ENCODE measurements around the gene HSP90B1. TPM values are rescaled to one million over a fixed set of nuclear protein-coding genes. Genes with fewer than 3 reads are reported as not detected.

The HSP90B1 gene
- total and polyA plus RNA-seq, 4 experiments from 2014 or later: 199 to 534 (median 384) TPM

- Mint-ChIP-seq H3K4me3 (peak overlapping the region in 6 of 8 donors; percentile 17 to 73 (median 60)), H3K27ac (peak overlapping the region in 6 of 7 donors; percentile 56 to 92 (median 80)), H3K36me3 (peaks cover 0 to 12% of the 10 kb centered on the region in 2 donors), H3K27me3 (peaks cover 0 to under 1% of the 10 kb centered on the region in 2 donors), H3K4me1 (peaks cover 22 to 44% (median 30%) of the 10 kb centered on the region in 4 donors), H3K9me3 (peaks cover 0 to 3% (median 0%) of the 10 kb centered on the region in 8 donors)
- H3K36me3 ChIP-seq (ENCODE audit: insufficient read depth, low read length): no peaks in the 10 kb centered on the region
- ChIA-PET POLR2A (ENCODE audit: partially characterized antibody) (interaction anchor here (0.9 to 1.3 kb wide), 6 partner anchors 11 to 41 kb away, joined by 3 to 8 read pairs (median 3); partner anchors contain the start of gene TDG), CTCF (ENCODE audit: partially characterized antibody) (interaction anchor here (1.0 to 1.5 kb wide), 3 partner anchors 17 to 35 kb away, joined by 3 to 5 read pairs (median 5); no protein-coding TSS in a partner anchor)
- no peaks in the 10 kb centered on the region for H3K9me3 ChIP-seq (ENCODE audit: control insufficient read depth in 1 of 2, low read length in 2 of 2)
- H3K4me3 ChIP-seq (ENCODE audit: low read length in 2 of 2): no peak overlapping the region
- peak in 2 of 5 donors; percentile 9 to 69 for DNase-seq
- H3K27me3 ChIP-seq (ENCODE audit: insufficient read depth, low read length): no peaks in the 10 kb centered on the region
- H3K4me1 ChIP-seq (ENCODE audit: insufficient read depth, low read length): peaks cover 26% of the 10 kb centered on the region
- no peak overlapping the region for H3K27ac ChIP-seq (ENCODE audit: low read depth, low read length)
- intact Hi-C loops (cut with micrococcal nuclease): loop anchor here (1.0 kb wide), 1 partner anchor 24 kb away; no protein-coding TSS in a partner anchor
Measured at GRCh38 chr12:103924761-103925641, 5.2 kb upstream of the HSP90B1 start.

DNA sequence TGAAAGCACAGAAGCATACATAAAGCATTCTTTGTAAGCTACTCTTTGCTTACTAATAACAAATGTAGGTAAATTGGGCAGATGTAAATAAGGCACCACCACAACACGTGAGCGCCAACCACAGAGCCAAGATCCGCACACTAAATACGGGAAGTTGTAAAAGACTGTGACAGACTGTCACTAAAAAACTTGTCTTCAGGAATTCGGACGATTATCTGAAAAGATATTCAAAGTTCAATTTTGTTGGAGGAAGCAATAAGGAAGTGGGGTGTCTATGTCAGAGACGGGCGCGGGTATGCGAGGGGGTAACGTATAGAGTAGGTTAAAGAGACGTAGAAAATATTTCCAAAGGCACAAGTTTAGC, 1.5 kb upstream of the HSP90B1 start:
- Histone ChIP-seq H3K27me3 (ENCODE audit: insufficient read depth, low read length) (no peaks in the 10 kb centered on the region), H3K4me1 (ENCODE audit: insufficient read depth, low read length) (peaks cover 52% of the 10 kb centered on the region), H3K4me3 (ENCODE audit: low read length in 2 of 2) (peak overlapping the region; percentile 24 to 87), H3K36me3 (ENCODE audit: insufficient read depth, low read length) (peaks cover 7% of the 10 kb centered on the region), H3K9me3 (ENCODE audit: control insufficient read depth in 1 of 2, low read length in 2 of 2) (no peaks in the 10 kb centered on the region), H3K27ac (ENCODE audit: low read depth, low read length) (peak overlapping the region; percentile 99)
- intact Hi-C loops (cut with micrococcal nuclease): loop anchor here (1.0 kb wide), 1 partner anchor 26 kb away; no protein-coding TSS in a partner anchor
- CTCF ChIA-PET (ENCODE audit: partially characterized antibody): interaction anchor here (2.0 to 2.9 kb wide), 3 partner anchors 37 to 180 kb away, joined by 6 to 12 read pairs (median 10); partner anchors contain the start of gene TDG
- Mint-ChIP-seq H3K4me1 (peaks cover 38 to 78% (median 51%) of the 10 kb centered on the region in 4 donors), H3K9me3 (peaks cover 0 to 5% (median 0%) of the 10 kb centered on the region in 8 donors), H3K27ac (peak overlapping the region; percentile 99 to 100 (median 100)), H3K36me3 (peaks cover 6 to 43% of the 10 kb centered on the region in 2 donors), H3K4me3 (peak overlapping the region; percentile 87 to 96 (median 91)), H3K27me3 (peaks cover 0 to 3% of the 10 kb centered on the region in 2 donors)
- peak in 1 of 5 donors; percentile 81 for DNase-seq
- POLR2A ChIA-PET (ENCODE audit: partially characterized antibody): interaction anchor here (0.7 to 5.2 kb wide), 21 partner anchors 8 to 1307 kb away, joined by 3 to 139 read pairs (median 11); partner anchors contain the start of genes APPL2, HCFC2, NFYB and NT5DC3

DNA sequence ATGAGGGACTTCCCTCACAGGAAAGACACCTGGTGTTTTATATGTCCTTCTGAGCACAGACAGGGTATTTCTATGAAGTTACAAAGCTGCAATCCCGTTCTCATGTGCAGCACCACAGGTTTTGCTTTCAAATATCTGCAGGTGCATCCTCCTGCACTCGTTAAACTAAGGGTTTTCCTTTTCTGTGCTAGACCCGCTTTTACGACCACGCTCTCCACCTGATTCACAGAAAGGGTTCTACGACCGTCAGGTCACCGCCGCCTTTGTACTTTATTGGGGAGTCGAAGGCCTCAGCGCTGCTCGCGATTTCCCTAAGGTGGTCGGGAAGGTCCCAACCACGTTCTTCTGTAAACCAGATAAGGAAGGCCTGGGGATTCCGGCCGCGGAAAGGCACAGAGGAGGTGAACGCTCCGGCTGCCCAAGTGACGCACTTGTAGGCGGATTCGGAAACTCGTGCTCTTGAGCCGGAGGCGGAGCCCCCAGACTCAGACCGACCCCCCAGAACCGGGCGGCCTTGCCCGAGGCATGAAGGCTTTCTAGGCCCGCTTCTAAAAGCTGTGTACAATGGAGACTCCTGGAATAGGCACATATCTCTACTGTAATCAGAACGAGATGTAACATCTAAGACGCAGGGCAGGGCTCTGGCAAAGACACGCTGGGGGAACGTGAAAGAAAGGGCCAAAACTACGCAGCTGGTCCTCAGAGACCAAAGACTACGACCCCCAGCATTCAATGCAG, 995 bp upstream of the HSP90B1 start:
- H3K27me3 Mint-ChIP-seq: peaks cover 0 to 3% of the 10 kb centered on the region in 2 donors
- intact Hi-C loops (cut with micrococcal nuclease): loop anchor here (1.0 kb wide), 1 partner anchor 27 kb away; no protein-coding TSS in a partner anchor
- Histone ChIP-seq H3K27ac (ENCODE audit: low read depth, low read length) (peak overlapping the region; percentile 99), H3K36me3 (ENCODE audit: insufficient read depth, low read length) (peaks cover 12% of the 10 kb centered on the region), H3K27me3 (ENCODE audit: insufficient read depth, low read length) (no peaks in the 10 kb centered on the region), H3K4me3 (ENCODE audit: low read length in 2 of 2) (peak overlapping the region; percentile 24 to 87), H3K9me3 (ENCODE audit: control insufficient read depth in 1 of 2, low read length in 2 of 2) (no peaks in the 10 kb centered on the region), H3K4me1 (ENCODE audit: insufficient read depth, low read length) (peaks cover 57% of the 10 kb centered on the region)
- ChIA-PET CTCF (ENCODE audit: partially characterized antibody) (interaction anchor here (0.7 to 2.9 kb wide), 10 partner anchors 12 to 180 kb away, joined by 3 to 12 read pairs (median 4); partner anchors contain the start of gene TDG), POLR2A (ENCODE audit: partially characterized antibody) (interaction anchor here (0.6 to 5.2 kb wide), 44 partner anchors 8 to 1868 kb away, joined by 3 to 139 read pairs (median 6); partner anchors contain the start of genes APPL2, EID3, HCFC2 and NFYB)
- peak overlapping the region; percentile 99 to 100 (median 100) for H3K27ac Mint-ChIP-seq
- peak overlapping the region; percentile 87 to 96 (median 91) for H3K4me3 Mint-ChIP-seq
- peak; percentile 92 to 94 (median 93) for DNase-seq
- H3K4me1 Mint-ChIP-seq: peaks cover 38 to 79% (median 53%) of the 10 kb centered on the region in 4 donors
- peaks cover 0 to 5% (median 0%) of the 10 kb centered on the region in 8 donors for H3K9me3 Mint-ChIP-seq
- H3K36me3 Mint-ChIP-seq: peaks cover 9 to 48% of the 10 kb centered on the region in 2 donors

DNA sequence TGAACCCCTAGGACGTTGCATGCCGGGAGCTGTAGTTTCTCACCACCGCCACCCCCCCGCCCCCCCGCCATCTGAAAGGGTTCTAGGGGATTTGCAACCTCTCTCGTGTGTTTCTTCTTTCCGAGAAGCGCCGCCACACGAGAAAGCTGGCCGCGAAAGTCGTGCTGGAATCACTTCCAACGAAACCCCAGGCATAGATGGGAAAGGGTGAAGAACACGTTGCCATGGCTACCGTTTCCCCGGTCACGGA, 501 bp upstream of the HSP90B1 start:
- peaks cover 40 to 83% (median 54%) of the 10 kb centered on the region in 4 donors for H3K4me1 Mint-ChIP-seq
- peak overlapping the region; percentile 24 to 87 for H3K4me3 ChIP-seq (ENCODE audit: low read length in 2 of 2)
- peaks cover 0 to 5% (median 0%) of the 10 kb centered on the region in 8 donors for H3K9me3 Mint-ChIP-seq
- peaks cover 0 to 3% of the 10 kb centered on the region in 2 donors for H3K27me3 Mint-ChIP-seq
- POLR2A ChIA-PET (ENCODE audit: partially characterized antibody): interaction anchor here (0.6 to 5.2 kb wide), 40 partner anchors 8 to 1868 kb away, joined by 3 to 139 read pairs (median 6); partner anchors contain the start of genes APPL2, EID3, HCFC2 and NFYB
- intact Hi-C loops (cut with micrococcal nuclease): loop anchor here (1.0 to 10.0 kb wide), 11 partner anchors 27 to 1178 kb away; partner anchors contain the start of genes HCFC2, NFYB, NT5DC3 and TDG
- CTCF ChIA-PET (ENCODE audit: partially characterized antibody): interaction anchor here (0.7 to 2.4 kb wide), 8 partner anchors 12 to 179 kb away, joined by 3 to 10 read pairs (median 4); partner anchors contain the start of gene TDG
- H3K4me1 ChIP-seq (ENCODE audit: insufficient read depth, low read length): peaks cover 61% of the 10 kb centered on the region
- peak overlapping the region; percentile 87 to 96 (median 91) for H3K4me3 Mint-ChIP-seq
- H3K36me3 Mint-ChIP-seq: peaks cover 12 to 51% of the 10 kb centered on the region in 2 donors
- no peaks in the 10 kb centered on the region for H3K27me3 ChIP-seq (ENCODE audit: insufficient read depth, low read length)
- DNase-seq: no peak
- peak overlapping the region; percentile 99 to 100 (median 100) for H3K27ac Mint-ChIP-seq
- peaks cover 15% of the 10 kb centered on the region for H3K36me3 ChIP-seq (ENCODE audit: insufficient read depth, low read length)
- H3K27ac ChIP-seq (ENCODE audit: low read depth, low read length): peak overlapping the region; percentile 99
- H3K9me3 ChIP-seq (ENCODE audit: control insufficient read depth in 1 of 2, low read length in 2 of 2): no peaks in the 10 kb centered on the region

- peak in 4 of 5 donors; percentile 12 to 20 (median 16) for DNase-seq
- Mint-ChIP-seq H3K36me3 (peaks cover 21 to 61% of the 10 kb centered on the region in 2 donors), H3K4me1 (peaks cover 44 to 87% (median 58%) of the 10 kb centered on the region in 4 donors), H3K9me3 (peaks cover 0 to 5% (median 0%) of the 10 kb centered on the region in 8 donors), H3K27me3 (peaks cover 0 to 3% of the 10 kb centered on the region in 2 donors), H3K4me3 (peak overlapping the region; percentile 87 to 96 (median 91)), H3K27ac (peak overlapping the region; percentile 99 to 100 (median 100))
- ChIA-PET POLR2A (ENCODE audit: partially characterized antibody) (interaction anchor here (0.5 to 5.2 kb wide), 9 partner anchors 9 to 137 kb away, joined by 3 to 98 read pairs (median 21); partner anchors contain the start of genes HCFC2, NT5DC3 and TDG), CTCF (ENCODE audit: partially characterized antibody) (no interaction called here)
- H3K4me3 ChIP-seq (ENCODE audit: low read length in 2 of 2): peak overlapping the region; percentile 69 to 87
- peaks cover 66% of the 10 kb centered on the region for H3K4me1 ChIP-seq (ENCODE audit: insufficient read depth, low read length)
- H3K27ac ChIP-seq (ENCODE audit: low read depth, low read length): peak overlapping the region; percentile 91
- peaks cover 28% of the 10 kb centered on the region for H3K36me3 ChIP-seq (ENCODE audit: insufficient read depth, low read length)
- intact Hi-C loops (cut with micrococcal nuclease): loop anchor here (1.0 to 10.0 kb wide), 10 partner anchors 26 to 1176 kb away; partner anchors contain the start of genes HCFC2, NFYB, NT5DC3 and TDG
- H3K27me3 ChIP-seq (ENCODE audit: insufficient read depth, low read length): no peaks in the 10 kb centered on the region
- no peaks in the 10 kb centered on the region for H3K9me3 ChIP-seq (ENCODE audit: control insufficient read depth in 1 of 2, low read length in 2 of 2)
Measured at GRCh38 chr12:103930787-103931735, 851 bp downstream of the HSP90B1 start.
